ENCODE measurements around the gene PLCB1. TPM values are rescaled to one million over a fixed set of nuclear protein-coding genes. Genes with fewer than 3 reads are reported as not detected.

PLCB1 gene
- total and polyA plus RNA-seq, 2 donors (not counting 3 experiments of a cell fraction or from before 2014, with no cell fraction given), result 10.2 to 53.4 TPM

DNA sequence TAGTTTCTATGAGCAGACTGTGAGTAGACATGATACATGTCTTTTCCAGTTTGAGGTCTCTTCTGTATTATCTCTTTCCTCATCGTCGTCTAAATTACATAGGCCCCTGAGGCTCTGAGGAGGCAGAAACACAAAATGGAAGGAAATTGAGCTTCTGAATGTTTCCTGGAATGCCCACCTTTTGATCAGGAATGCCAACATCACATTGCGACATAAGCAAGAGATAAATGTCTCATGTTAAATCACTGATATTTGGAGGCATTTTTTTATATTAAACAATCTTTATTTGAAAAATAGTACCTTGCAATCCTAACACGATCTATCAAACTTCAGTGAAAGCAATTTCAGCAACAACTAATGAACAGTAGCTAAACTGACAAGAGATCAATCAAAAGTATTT, 802.3 kb downstream of the PLCB1 start:
- Histone ChIP-seq H3K9me1 (replicated peaks; ENCODE audit: control insufficient read depth, extremely low read depth, insufficient read depth, low read length) (no peaks in the 10 kb centered on the region), H3K4me2 (ENCODE audit: insufficient read depth, low read length) (no peak overlapping the region), H3K9me3 (replicated peaks; ENCODE audit: control insufficient read depth, insufficient read depth, low read length) (no peaks in the 10 kb centered on the region), H3K79me2 (ENCODE audit: control insufficient read depth, insufficient read depth, low read length) (no peaks in the 10 kb centered on the region), H3K4me1 (ENCODE audit: control insufficient read depth, extremely low read depth, insufficient read depth, low read length) (no peaks in the 10 kb centered on the region), H3K27ac (ENCODE audit: insufficient read depth, low read depth, low read length) (no peak overlapping the region), H3K36me3 (ENCODE audit: control insufficient read depth in 2 of 2, extremely low read depth in 1 of 2, insufficient read depth in 2 of 2, low read length in 2 of 2) (no peaks in the 10 kb centered on the region), H3K9ac (replicated peaks; ENCODE audit: extremely low read depth, insufficient read depth, low read length) (no peak overlapping the region), H4K20me1 (replicated peaks; ENCODE audit: control insufficient read depth, extremely low read depth, insufficient read depth, low read length) (no peaks in the 10 kb centered on the region), H2AFZ (ENCODE audit: low read depth, low read length) (no peak overlapping the region), H3K4me3 (replicated peaks in 1 of 3; ENCODE audit: insufficient read depth in 1 of 3, low read depth in 1 of 3, low read length in 3 of 3) (no peak overlapping the region), H3K27me3 (ENCODE audit: control insufficient read depth in 2 of 2, insufficient read depth in 2 of 2, low read length in 2 of 2) (no peaks in the 10 kb centered on the region)
- FAIRE-seq (no peak), DNase-seq (ENCODE audit: low read depth, low spot score) (no peak)
- no TSS peak for BruUV-seq (replicated peaks)
- intact Hi-C loops (cut with micrococcal nuclease) (no loop called here), dilution Hi-C loops (cut with MboI; ENCODE audit: extremely low pct_ligation_motif_present, low sequenced_read_pairs) (no loop called here)
- CTCF ChIA-PET, result no interaction called here
- POLR2A ChIA-PET, result no interaction called here
- TF ChIP-seq JUN (IDR thresholded peaks at IDR 0.05; ENCODE audit: borderline replicate concordance, insufficient read depth, insufficient read length, low read depth) (no peak), POLR2A (IDR thresholded peaks at IDR 0.05; ENCODE audit: low read depth, low read length) (no peak), EZH2 (IDR thresholded peaks at IDR 0.05; ENCODE audit: borderline replicate concordance, low read depth, low read length, severe bottlenecking) (no peak)
- TF ChIP-seq, protein P1, sequence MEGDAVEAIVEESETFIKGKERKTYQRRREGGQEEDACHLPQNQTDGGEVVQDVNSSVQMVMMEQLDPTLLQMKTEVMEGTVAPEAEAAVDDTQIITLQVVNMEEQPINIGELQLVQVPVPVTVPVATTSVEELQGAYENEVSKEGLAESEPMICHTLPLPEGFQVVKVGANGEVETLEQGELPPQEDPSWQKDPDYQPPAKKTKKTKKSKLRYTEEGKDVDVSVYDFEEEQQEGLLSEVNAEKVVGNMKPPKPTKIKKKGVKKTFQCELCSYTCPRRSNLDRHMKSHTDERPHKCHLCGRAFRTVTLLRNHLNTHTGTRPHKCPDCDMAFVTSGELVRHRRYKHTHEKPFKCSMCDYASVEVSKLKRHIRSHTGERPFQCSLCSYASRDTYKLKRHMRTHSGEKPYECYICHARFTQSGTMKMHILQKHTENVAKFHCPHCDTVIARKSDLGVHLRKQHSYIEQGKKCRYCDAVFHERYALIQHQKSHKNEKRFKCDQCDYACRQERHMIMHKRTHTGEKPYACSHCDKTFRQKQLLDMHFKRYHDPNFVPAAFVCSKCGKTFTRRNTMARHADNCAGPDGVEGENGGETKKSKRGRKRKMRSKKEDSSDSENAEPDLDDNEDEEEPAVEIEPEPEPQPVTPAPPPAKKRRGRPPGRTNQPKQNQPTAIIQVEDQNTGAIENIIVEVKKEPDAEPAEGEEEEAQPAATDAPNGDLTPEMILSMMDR (IDR thresholded peaks at IDR 0.05; ENCODE audit: extremely low read depth in 1 of 2, insufficient read depth in 1 of 2, low read depth in 1 of 2, low read length in 2 of 2), result no peak

Small RNA genes lying within 50 kb of the gene (small RNA-seq; reads per million reads assigned to genes)
- gene AL445567.1 (ENCODE audit: insufficient read depth, insufficient read length, low read depth, low replicate concordance), result not detected
- not detected for gene RNU105B (ENCODE audit: insufficient read depth, insufficient read length, low read depth, low replicate concordance)

Other genes starting within 250 kb of the PLCB1 start
- not detected in 2 replicates for gene HAO1, start 191.8 kb upstream of the PLCB1 start, total RNA-seq
- gene HAO1, start 191.8 kb upstream of the PLCB1 start, polyA plus RNA-seq, result not detected in 2 replicates
- gene TMX4, start 112.5 kb upstream of the PLCB1 start, total RNA-seq, result 26.9 and 30.3 TPM in 2 replicates
- 5.4 and 6.5 TPM in 2 replicates for gene TMX4, start 112.5 kb upstream of the PLCB1 start, polyA plus RNA-seq